ENCODE results near the gene PROSER3. TPM values are rescaled to one million over a fixed set of nuclear protein-coding genes. Genes with fewer than 3 reads are reported as not detected.

PROSER3 gene
- total and polyA plus RNA-seq, 2 of the 4 experiments (the other 2 are of a cell fraction): 5.4 to 21.8 TPM

DNA sequence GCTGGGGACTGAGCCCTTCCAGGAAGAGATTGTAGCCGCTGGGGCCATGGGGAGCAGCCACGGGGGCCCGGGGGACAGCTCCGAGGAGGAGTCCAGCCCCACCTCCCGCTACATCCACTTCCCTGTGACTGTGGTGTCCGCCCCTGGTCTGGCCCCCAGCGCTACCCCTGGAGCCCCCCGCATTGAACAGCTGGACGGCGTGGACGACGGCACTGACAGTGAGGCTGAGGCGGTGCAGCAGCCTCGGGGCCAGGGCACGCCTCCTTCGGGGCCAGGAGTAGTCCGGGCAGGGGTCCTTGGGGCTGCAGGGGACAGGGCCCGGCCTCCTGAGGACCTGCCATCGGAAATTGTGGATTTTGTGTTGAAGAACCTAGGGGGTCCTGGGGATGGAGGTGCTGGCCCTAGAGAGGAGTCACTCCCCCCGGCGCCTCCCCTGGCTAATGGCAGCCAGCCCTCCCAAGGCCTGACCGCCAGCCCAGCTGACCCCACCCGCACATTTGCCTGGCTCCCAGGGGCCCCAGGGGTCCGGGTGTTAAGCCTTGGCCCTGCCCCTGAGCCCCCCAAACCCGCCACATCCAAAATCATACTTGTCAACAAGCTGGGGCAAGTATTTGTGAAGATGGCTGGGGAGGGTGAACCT is 25.3 kb upstream of the PROSER3 start:
- ATAC-seq (ENCODE audit: low read depth): no peak
- 73% methylated on average over 5 of the region's 25 CpGs; no CpG with 5 or more reads in 1 of the 2 experiments for WGBS, 2 experiments (ENCODE audit: extremely low coverage in 2 of 2, insufficient read length in 1 of 2)
- H4K5ac ChIP-seq (ENCODE audit: low read depth, low read length): no peak overlapping the region
- H3K9me1 ChIP-seq (ENCODE audit: insufficient read depth, low read length): no peaks in the 10 kb centered on the region
- no peak overlapping the region for H3K18ac ChIP-seq (ENCODE audit: low read depth, low read length)
- POLR2A ChIA-PET (ENCODE audit: unreplicated experiment): no interaction called here
- no peak overlapping the region for H2BK15ac ChIP-seq (ENCODE audit: low read depth, low read length)
- no peak overlapping the region for H4K8ac ChIP-seq (ENCODE audit: low read depth in 2 of 2, low read length in 2 of 2)
- H3K79me1 ChIP-seq (ENCODE audit: low read depth in 1 of 2, low read length in 2 of 2): peaks cover 0 to 20% of the 10 kb centered on the region in 2 experiments; a peak in 3 of 4 replicates
- no peak overlapping the region for H3K56ac ChIP-seq (ENCODE audit: extremely low read depth, insufficient read depth, low read length)
- CTCF ChIA-PET: no interaction called here
- in situ Hi-C loops (cut with MboI; ENCODE audit: low sequenced_read_pairs): no loop called here
- H2BK5ac ChIP-seq (ENCODE audit: low read depth, low read length, poor library complexity, severe bottlenecking): no peak overlapping the region
- intact Hi-C loops (cut with micrococcal nuclease): no loop called here
- H2AK5ac ChIP-seq (ENCODE audit: low read depth, low read length): no peak overlapping the region
- no peak overlapping the region for H3K14ac ChIP-seq (replicated peaks; ENCODE audit: low read depth, low read length)
- no peak overlapping the region for H4K91ac ChIP-seq (ENCODE audit: insufficient read depth, low read depth, low read length)
- peaks cover 90% of the 10 kb centered on the region for H3K36me3 ChIP-seq (ENCODE audit: control insufficient read depth, insufficient read depth, low read length)
- TF ChIP-seq, protein P1, sequence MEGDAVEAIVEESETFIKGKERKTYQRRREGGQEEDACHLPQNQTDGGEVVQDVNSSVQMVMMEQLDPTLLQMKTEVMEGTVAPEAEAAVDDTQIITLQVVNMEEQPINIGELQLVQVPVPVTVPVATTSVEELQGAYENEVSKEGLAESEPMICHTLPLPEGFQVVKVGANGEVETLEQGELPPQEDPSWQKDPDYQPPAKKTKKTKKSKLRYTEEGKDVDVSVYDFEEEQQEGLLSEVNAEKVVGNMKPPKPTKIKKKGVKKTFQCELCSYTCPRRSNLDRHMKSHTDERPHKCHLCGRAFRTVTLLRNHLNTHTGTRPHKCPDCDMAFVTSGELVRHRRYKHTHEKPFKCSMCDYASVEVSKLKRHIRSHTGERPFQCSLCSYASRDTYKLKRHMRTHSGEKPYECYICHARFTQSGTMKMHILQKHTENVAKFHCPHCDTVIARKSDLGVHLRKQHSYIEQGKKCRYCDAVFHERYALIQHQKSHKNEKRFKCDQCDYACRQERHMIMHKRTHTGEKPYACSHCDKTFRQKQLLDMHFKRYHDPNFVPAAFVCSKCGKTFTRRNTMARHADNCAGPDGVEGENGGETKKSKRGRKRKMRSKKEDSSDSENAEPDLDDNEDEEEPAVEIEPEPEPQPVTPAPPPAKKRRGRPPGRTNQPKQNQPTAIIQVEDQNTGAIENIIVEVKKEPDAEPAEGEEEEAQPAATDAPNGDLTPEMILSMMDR (conservative IDR thresholded peaks at IDR 0.05; ENCODE audit: low read depth, low read length): no peak
- TF ChIP-seq MAZ (IDR thresholded peaks at IDR 0.05; ENCODE audit: borderline replicate concordance, low read depth, low read length) (no peak), NFE2L2 (IDR thresholded peaks at IDR 0.05; ENCODE audit: low read depth, low read length) (no peak)
- no peak overlapping the region for H3K27ac ChIP-seq (ENCODE audit: insufficient read depth, low read length)
- H3K4me1 ChIP-seq (ENCODE audit: control insufficient read depth, insufficient read depth, low read length): no peaks in the 10 kb centered on the region
- H3K9ac ChIP-seq (ENCODE audit: low read depth, low read length): no peak overlapping the region
- DNase-seq: no peak
- H3K4ac ChIP-seq (ENCODE audit: low read depth, low read length): no peak overlapping the region
- no peak overlapping the region for H2BK20ac ChIP-seq (ENCODE audit: low read depth, low read length)
- peaks cover 9% of the 10 kb centered on the region for H4K20me1 ChIP-seq (ENCODE audit: insufficient read depth, low read length)
- dilution Hi-C loops (cut with HindIII; ENCODE audit: low sequenced_read_pairs, unreplicated experiment): no loop called here
- BruUV-seq (replicated peaks): no TSS peak
- H3K27me3 ChIP-seq (ENCODE audit: control insufficient read depth, insufficient read depth, low read length): no peaks in the 10 kb centered on the region
- no peak overlapping the region for H2AK9ac ChIP-seq (replicated peaks; ENCODE audit: low read depth, low read length, poor library complexity)
- no peaks in the 10 kb centered on the region for H3K9me3 ChIP-seq (ENCODE audit: control insufficient read depth, insufficient read depth, low read length)
- no peak overlapping the region for H3K23ac ChIP-seq (ENCODE audit: low read depth, low read length)
- H3K4me3 ChIP-seq (ENCODE audit: insufficient read depth, low read depth, low read length): no peak overlapping the region
- H3K4me2 ChIP-seq (ENCODE audit: low read depth, low read length): no peak overlapping the region
- no peak overlapping the region for H2BK120ac ChIP-seq (ENCODE audit: low read depth, low read length)
- no peak overlapping the region for H2AFZ ChIP-seq (replicated peaks; ENCODE audit: low read length, poor library complexity)

Data from IMR-90 (cell line).